GM12874 (cell line): ENCODE results near the gene MAB21L2.

Source experiments
- TF ChIP-seq, protein P1 (sequence below): IDR thresholded peaks from 2 replicates; pipeline ENCODE4 v1.5.1; 2011; ENCODE audit warnings: low read depth, mild to moderate bottlenecking, control low read depth, low read length, moderate library complexity; ENCODE audit not compliant: insufficient read depth

The MAB21L2 gene

DNA sequence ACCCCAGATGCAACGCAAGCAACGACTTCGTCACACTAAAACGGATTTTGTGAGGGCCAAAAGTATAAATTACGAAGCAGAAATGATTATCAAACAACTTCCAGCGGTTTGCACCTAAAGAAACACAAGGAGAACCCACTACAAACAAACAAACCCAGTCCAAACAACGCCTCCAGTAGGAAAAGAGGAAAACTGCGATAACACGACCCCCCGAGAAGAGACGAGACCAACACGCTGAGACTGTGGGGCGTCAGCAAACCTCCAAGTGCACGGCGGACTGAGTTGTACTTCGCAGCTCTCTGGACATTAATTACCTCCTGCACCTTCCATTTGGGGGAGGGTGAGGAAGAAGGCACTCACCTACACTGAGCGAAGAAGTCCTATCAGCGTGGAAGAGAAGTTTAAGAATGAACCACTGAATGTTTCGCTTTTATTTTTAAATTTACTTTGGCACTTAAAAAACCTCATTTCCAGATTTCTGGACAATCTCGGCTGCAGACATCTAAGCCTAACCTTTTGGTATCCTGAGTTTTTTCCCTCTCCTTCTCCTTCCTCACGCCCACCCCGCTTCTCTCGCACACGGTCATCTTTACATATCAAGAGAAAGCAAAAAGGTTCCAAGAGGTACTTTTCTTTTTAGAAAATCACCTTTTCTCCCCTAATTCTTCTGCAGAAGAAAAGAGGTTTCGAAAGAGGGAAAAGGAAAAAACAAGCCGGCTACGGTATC lies at the start of gene MAB21L2:
TSS of gene MAB21L2 (plus strand) at position 6 of the 727 bp plus-strand sequence. CDS start 879 bp downstream, outside the sequence.
- TF ChIP-seq, protein P1, sequence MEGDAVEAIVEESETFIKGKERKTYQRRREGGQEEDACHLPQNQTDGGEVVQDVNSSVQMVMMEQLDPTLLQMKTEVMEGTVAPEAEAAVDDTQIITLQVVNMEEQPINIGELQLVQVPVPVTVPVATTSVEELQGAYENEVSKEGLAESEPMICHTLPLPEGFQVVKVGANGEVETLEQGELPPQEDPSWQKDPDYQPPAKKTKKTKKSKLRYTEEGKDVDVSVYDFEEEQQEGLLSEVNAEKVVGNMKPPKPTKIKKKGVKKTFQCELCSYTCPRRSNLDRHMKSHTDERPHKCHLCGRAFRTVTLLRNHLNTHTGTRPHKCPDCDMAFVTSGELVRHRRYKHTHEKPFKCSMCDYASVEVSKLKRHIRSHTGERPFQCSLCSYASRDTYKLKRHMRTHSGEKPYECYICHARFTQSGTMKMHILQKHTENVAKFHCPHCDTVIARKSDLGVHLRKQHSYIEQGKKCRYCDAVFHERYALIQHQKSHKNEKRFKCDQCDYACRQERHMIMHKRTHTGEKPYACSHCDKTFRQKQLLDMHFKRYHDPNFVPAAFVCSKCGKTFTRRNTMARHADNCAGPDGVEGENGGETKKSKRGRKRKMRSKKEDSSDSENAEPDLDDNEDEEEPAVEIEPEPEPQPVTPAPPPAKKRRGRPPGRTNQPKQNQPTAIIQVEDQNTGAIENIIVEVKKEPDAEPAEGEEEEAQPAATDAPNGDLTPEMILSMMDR: no peak

GRCh38 chr4:150533673-150534072 lies 48.3 kb upstream of the MAB21L2 start:
- TF ChIP-seq, protein P1: no peak

- TF ChIP-seq, protein P1: no peak
These were observed 47.1 kb upstream of the MAB21L2 start for GRCh38 chr4:150534818-150535217.

DNA sequence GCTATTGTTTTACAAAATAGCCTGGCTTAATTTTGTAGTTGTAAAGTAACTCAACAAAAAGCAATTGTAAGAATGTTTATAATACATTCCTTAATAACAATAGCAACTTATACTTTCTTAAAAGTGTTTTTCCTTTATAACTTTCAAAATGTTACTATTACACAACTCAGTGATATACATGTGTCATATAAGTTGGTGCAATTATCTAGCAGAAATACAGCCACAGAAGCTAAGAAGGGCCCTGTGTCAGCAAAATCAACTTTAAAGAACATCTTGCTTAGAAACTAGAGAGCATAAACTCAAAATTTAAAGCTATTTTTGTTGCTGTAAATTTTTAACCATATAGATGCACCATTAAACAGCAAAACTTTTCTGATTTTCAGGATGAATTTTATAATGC lies 41.4 kb upstream of the MAB21L2 start:
- TF ChIP-seq, protein P1: no peak

DNA sequence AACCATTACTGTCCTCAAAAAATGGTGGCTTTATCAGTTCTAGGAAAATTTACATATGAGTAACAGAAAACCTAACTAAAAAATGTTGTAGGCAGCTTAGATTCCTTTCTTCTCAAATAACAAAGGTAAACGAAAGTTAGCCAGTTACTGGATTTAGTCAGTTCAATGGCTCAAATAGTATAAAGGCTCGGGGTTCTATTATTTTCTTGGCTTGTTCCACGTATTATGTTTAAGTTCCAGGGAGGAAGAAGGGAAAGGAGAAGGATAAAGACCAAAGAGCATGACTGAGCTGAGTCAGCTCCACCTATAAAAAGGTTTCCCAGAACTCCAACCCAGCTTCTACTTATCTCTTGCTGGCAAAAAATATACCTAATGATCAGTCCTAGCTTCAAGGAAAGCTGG lies 41.0 kb upstream of the MAB21L2 start:
- TF ChIP-seq, protein P1: no peak

DNA sequence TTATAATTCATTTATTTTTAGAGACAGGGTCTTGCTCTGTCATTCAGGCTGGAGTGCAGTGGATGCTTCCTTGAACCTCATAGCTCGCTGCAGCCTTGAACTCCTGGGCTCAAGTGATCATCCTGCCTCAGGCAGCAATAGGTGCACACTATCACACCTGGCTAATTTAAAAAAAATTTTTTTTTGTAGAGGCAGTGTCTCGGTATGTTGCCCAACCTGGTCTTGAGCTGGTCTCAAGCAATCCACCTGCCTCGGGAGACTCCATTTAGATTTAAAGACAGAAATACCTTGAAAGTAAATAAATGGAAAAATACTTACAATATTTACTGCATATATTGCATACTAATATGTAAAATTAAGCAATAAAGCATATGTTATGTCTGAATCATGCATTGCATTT lies 40.3 kb upstream of the MAB21L2 start:
- TF ChIP-seq, protein P1: no peak

GRCh38 chr4:150543042-150543441 lies 38.9 kb upstream of the MAB21L2 start:
- TF ChIP-seq, protein P1: no peak
